PC-9 (cell line): ENCODE measurements around the gene ATP6V1D.

Experiments used
- CTCF ChIP-seq: fragments of 200-600 bp; sonication (generic); conservative IDR thresholded peaks from 2 replicates; pipeline ENCODE4 v1.6.1; 2017; ENCODE audit warnings: mixed run types, antibody characterized with exemption, mild to moderate bottlenecking, moderate library complexity
- EZH2 ChIP-seq: fragments of 200-600 bp; sonication (generic); IDR thresholded peaks from 2 replicates; pipeline ENCODE4 v1.8.0; 2017; ENCODE audit warnings: antibody characterized with exemption, low read depth

GRCh38 chr14:67397536-67397935, 37.9 kb upstream of the ATP6V1D start:
- TF ChIP-seq EZH2 (no peak), CTCF (no peak)
